DOHH2 (cell line): Measurements from ENCODE around the gene REV1.

Experiments
- H3F3A ChIP-seq: fragments of 200-600 bp; sonication (generic), shearing (Covaris generic); 2 replicates; pipeline ENCODE4 v1.6.0; 2016; ENCODE audit warnings: antibody characterized with exemption, mild to moderate bottlenecking; ENCODE audit not compliant: control insufficient read depth, insufficient read depth
- H3K27ac ChIP-seq: fragments of 200-600 bp; sonication (generic); 2 replicates; pipeline ENCODE4 v1.5.1; 2014; ENCODE audit warnings: low read depth, mild to moderate bottlenecking, low read length, moderate library complexity
- H3K27me3 ChIP-seq: fragments of 200-600 bp; sonication (generic); 2 replicates; pipeline ENCODE4 v1.6.1; 2014; ENCODE audit warnings: mild to moderate bottlenecking, low read length, mixed read lengths; ENCODE audit not compliant: control insufficient read depth
- H3K36me3 ChIP-seq: fragments of 200-600 bp; sonication (generic); 2 replicates; pipeline ENCODE4 v1.6.1; 2014; ENCODE audit warnings: mild to moderate bottlenecking, low read length, moderate library complexity, mixed read lengths; ENCODE audit not compliant: control insufficient read depth
- H3K4me1 ChIP-seq: fragments of 200-600 bp; sonication (generic); 2 replicates; pipeline ENCODE4 v1.6.1; 2014; ENCODE audit warnings: mild to moderate bottlenecking, low read length, mixed read lengths; ENCODE audit not compliant: control insufficient read depth
- H3K4me2 ChIP-seq: fragments of 200-600 bp; sonication (generic); 2 replicates; pipeline ENCODE4 v1.6.0; 2014; ENCODE audit warnings: mild to moderate bottlenecking, low read length, moderate library complexity
- H3K4me3 ChIP-seq: fragments of 200-600 bp; sonication (generic); 2 replicates; pipeline ENCODE4 v1.5.1; 2014; ENCODE audit warnings: mild to moderate bottlenecking, low read length, mixed read lengths
- H3K79me2 ChIP-seq: fragments of 200-600 bp; sonication (generic); 2 replicates; pipeline ENCODE4 v1.6.1; 2014; ENCODE audit warnings: mild to moderate bottlenecking, low read length, mixed read lengths; ENCODE audit not compliant: control insufficient read depth
- H3K9me2 ChIP-seq: fragments of 200-600 bp; sonication (generic); replicated peaks from 2 replicates; pipeline ENCODE4 v1.6.1; 2014; ENCODE audit warnings: mild to moderate bottlenecking, low read length, mixed read lengths; ENCODE audit not compliant: control insufficient read depth
- H3K9me3 ChIP-seq: fragments of 200-600 bp; sonication (generic); 2 replicates; pipeline ENCODE4 v1.6.1; 2014; ENCODE audit warnings: antibody characterized with exemption, low read length, mixed read lengths; ENCODE audit not compliant: control insufficient read depth, insufficient read depth
- H4K20me1 ChIP-seq: fragments of 200-600 bp; sonication (generic); 2 replicates; pipeline ENCODE4 v1.6.0; 2014; ENCODE audit warnings: low read depth, mild to moderate bottlenecking, antibody characterized with exemption, low read length, moderate library complexity; ENCODE audit not compliant: control insufficient read depth, insufficient read depth
- EZH2phosphoT487 ChIP-seq: fragments of 200-600 bp; sonication (generic); IDR thresholded peaks from 2 replicates; pipeline ENCODE4 v1.6.1; 2017; ENCODE audit warnings: borderline replicate concordance, mild to moderate bottlenecking, antibody characterized with exemption, low read length, moderate library complexity, mixed read lengths
- TF ChIP-seq, protein P1 (sequence below): fragments of 200-600 bp; sonication (generic); IDR thresholded peaks from one replicate; pipeline ENCODE4 v1.5.1; 2014; ENCODE audit warnings: antibody characterized with exemption, mild to moderate bottlenecking, low read depth, low read length; ENCODE audit not compliant: poor library complexity, severe bottlenecking

Gene REV1

DNA sequence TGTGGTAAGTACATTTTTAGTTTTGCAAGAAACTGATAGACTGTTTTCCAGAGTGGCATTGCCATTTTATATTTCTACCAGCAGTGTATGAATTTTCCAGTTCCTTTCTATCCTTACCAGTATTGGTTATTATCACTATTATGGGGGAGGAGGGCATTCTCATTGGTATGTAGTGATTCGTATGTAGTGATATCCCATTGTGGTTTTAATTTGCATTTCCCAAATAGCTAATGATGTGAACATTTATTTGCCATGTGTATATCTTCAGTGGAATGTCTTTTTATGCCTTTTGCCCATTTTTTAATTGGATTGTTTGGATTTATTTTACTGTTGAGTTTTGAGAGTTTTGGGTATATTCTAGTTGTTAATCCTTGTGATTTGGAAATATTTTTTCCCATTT, 135.7 kb downstream of the REV1 start:
- peaks cover 20% of the 10 kb centered on the region for H4K20me1 ChIP-seq
- H3K4me3 ChIP-seq: no peak overlapping the region
- no peaks in the 10 kb centered on the region for H3K27me3 ChIP-seq
- H3K4me1 ChIP-seq: peaks cover 24% of the 10 kb centered on the region
- H3K79me2 ChIP-seq: peaks cover 100% of the 10 kb centered on the region
- peaks cover 4% of the 10 kb centered on the region; the same call in 1 of the 2 replicates for H3F3A ChIP-seq
- TF ChIP-seq, protein P1, sequence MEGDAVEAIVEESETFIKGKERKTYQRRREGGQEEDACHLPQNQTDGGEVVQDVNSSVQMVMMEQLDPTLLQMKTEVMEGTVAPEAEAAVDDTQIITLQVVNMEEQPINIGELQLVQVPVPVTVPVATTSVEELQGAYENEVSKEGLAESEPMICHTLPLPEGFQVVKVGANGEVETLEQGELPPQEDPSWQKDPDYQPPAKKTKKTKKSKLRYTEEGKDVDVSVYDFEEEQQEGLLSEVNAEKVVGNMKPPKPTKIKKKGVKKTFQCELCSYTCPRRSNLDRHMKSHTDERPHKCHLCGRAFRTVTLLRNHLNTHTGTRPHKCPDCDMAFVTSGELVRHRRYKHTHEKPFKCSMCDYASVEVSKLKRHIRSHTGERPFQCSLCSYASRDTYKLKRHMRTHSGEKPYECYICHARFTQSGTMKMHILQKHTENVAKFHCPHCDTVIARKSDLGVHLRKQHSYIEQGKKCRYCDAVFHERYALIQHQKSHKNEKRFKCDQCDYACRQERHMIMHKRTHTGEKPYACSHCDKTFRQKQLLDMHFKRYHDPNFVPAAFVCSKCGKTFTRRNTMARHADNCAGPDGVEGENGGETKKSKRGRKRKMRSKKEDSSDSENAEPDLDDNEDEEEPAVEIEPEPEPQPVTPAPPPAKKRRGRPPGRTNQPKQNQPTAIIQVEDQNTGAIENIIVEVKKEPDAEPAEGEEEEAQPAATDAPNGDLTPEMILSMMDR: no peak
- no peak for TF ChIP-seq EZH2phosphoT487
- no peak overlapping the region for H3K4me2 ChIP-seq
- H3K9me3 ChIP-seq: no peaks in the 10 kb centered on the region
- peaks cover 27% of the 10 kb centered on the region; the same call in 1 of the 2 replicates for H3K36me3 ChIP-seq
- no peaks in the 10 kb centered on the region for H3K9me2 ChIP-seq
- H3K27ac ChIP-seq: no peak overlapping the region
